HepG2 (cell line): ENCODE measurements around the gene UNC119B. TPM values are rescaled to one million over a fixed set of nuclear protein-coding genes. Genes with fewer than 3 reads are reported as not detected.
A peak's percentile ranks its signal among the peaks of the same experiment; 100 is the strongest.

Experiments used
- ATAC-seq: fragments of 200-7000 bp; cut with Tn5 transposase; 3 replicates; pipeline ENCODE4 v1.9.1; 2020; ENCODE audit warnings: mild to moderate bottlenecking, moderate library complexity
- Bru-seq: library from RNA; stranded (reverse); fragments of 400-500 nt; gene quantifications from one replicate; lab custom pipeline; 2021; lab: Mats Ljungman, UMichigan
- BruChase-seq, 2 experiments: library from RNA; stranded (reverse); fragments of 400-500 nt; gene quantifications; one replicate each; lab custom pipeline; 2021; lab: Mats Ljungman, UMichigan
- BruUV-seq: library from RNA; stranded (reverse); fragments of 400-500 nt; replicated peaks from 2 replicates; lab custom pipeline; 2021; lab: Mats Ljungman, UMichigan
- CTCF ChIA-PET: fragments of 300-600 bp; formaldehyde crosslinking; extraction: SDS; loops from one replicate; lab custom pipeline; 2021; ENCODE audit warnings: low total read pairs, inconsistent platforms, low intra/inter-chr PET ratio; lab: Yijun Ruan, JAX
- POLR2A ChIA-PET: fragments of 350-600 bp; sonication (Branson Sonifier 250); formaldehyde crosslinking; loops from one replicate; lab custom pipeline; 2020; ENCODE audit warnings: antibody characterized with exemption, inconsistent platforms; lab: Yijun Ruan, JAX
- DNase-seq: peaks from one replicate; pipeline ENCODE4 v3.0.0-alpha.2; 2015; ENCODE audit warnings: low spot score
- FAIRE-seq: peaks from 3 replicates; lab custom pipeline; 2011; peaks lifted over from hg19 to GRCh38; lab: Jason Lieb, UNC
- H2AFZ ChIP-seq: one replicate; pipeline ENCODE4 v1.6.1; 2011; ENCODE audit warnings: low read length, inconsistent platforms
- H3K27ac ChIP-seq: fragments of 300-600 bp; 3 replicates; pipeline ENCODE4 v1.8.0; 2011; ENCODE audit warnings: mixed run types, mild to moderate bottlenecking, mixed read lengths, low read length, inconsistent platforms; ENCODE audit not compliant: insufficient read depth; ENCODE audit errors: extremely low read length
- H3K27me3 ChIP-seq, 2 experiments: fragments of 200-600 bp in 1 of 2; 2 replicates in 1 of 2; 3 replicates in 1 of 2; pipeline versions ENCODE4 v1.6.0 to v1.8.0; 2011; ENCODE audit warnings: low read length in 2 of 2, mild to moderate bottlenecking in 2 of 2, moderate library complexity in 2 of 2, inconsistent platforms in 1 of 2; ENCODE audit not compliant: insufficient read depth in 2 of 2, control insufficient read depth in 1 of 2
- H3K36me3 ChIP-seq, 2 experiments: fragments of 200-600 bp in 1 of 2; replicated peaks in 1 of 2; 2 replicates in 1 of 2; 3 replicates in 1 of 2; pipeline versions ENCODE4 v1.5.1 to v1.8.0; 2011; ENCODE audit warnings: low read length in 2 of 2, inconsistent platforms in 1 of 2; ENCODE audit not compliant: insufficient read depth in 2 of 2, control insufficient read depth in 1 of 2
- H3K4me1 ChIP-seq: 2 replicates; pipeline ENCODE4 v1.5.1; 2012; ENCODE audit warnings: low read length, inconsistent platforms; ENCODE audit not compliant: insufficient read depth
- H3K4me2 ChIP-seq: 2 replicates; pipeline ENCODE4 v1.6.0; 2011; ENCODE audit warnings: low read depth, low read length, inconsistent platforms
- H3K4me3 ChIP-seq, 3 experiments: fragments of 200-600 bp in 1 of 3; sonication (generic), shearing (Covaris generic) in 1 of 3; replicated peaks in 1 of 3; 2 replicates each; pipeline ENCODE4 v1.5.1; 2011 to 2016; ENCODE audit warnings: low read length in 3 of 3, inconsistent platforms in 2 of 3, low read depth in 2 of 3, mild to moderate bottlenecking in 2 of 3, control low read depth in 1 of 3, mixed read lengths in 1 of 3; ENCODE audit not compliant: insufficient read depth in 1 of 3
- H3K79me2 ChIP-seq: one replicate; pipeline ENCODE4 v1.6.1; 2011; ENCODE audit warnings: low read length, inconsistent platforms; ENCODE audit not compliant: insufficient read depth
- H3K9ac ChIP-seq: 2 replicates; pipeline ENCODE4 v1.6.0; 2011; ENCODE audit warnings: mild to moderate bottlenecking, low read depth, low read length, inconsistent platforms; ENCODE audit not compliant: insufficient read depth
- H3K9me3 ChIP-seq: 2 replicates; pipeline ENCODE4 v1.5.1; 2012; ENCODE audit warnings: mild to moderate bottlenecking, low read length
- H4K20me1 ChIP-seq: 2 replicates; pipeline ENCODE4 v1.6.0; 2011; ENCODE audit warnings: inconsistent platforms, mild to moderate bottlenecking, low read length, moderate library complexity; ENCODE audit not compliant: insufficient read depth
- CHD4 ChIP-seq: fragments of 200-600 bp; sonication (generic); IDR thresholded peaks from 2 replicates; pipeline ENCODE4 v1.7.0; 2017; ENCODE audit warnings: mild to moderate bottlenecking, low read length, borderline replicate concordance
- ZBTB2 ChIP-seq: sonication (generic); formaldehyde crosslinking; IDR thresholded peaks from 2 replicates; pipeline ENCODE4 v1.8.0; 2022; ENCODE audit warnings: low read depth, missing genetic modification reagents
- ZFP36L1 ChIP-seq: sonication (generic); formaldehyde crosslinking; IDR thresholded peaks from 2 replicates; pipeline ENCODE4 v1.8.0; 2022; ENCODE audit warnings: mild to moderate bottlenecking, missing genetic modification reagents, moderate library complexity
- ZHX2 ChIP-seq, 2 experiments: sonication (generic) in 1 of 2; formaldehyde crosslinking in 1 of 2; IDR thresholded peaks; 2 replicates each; pipeline versions ENCODE4 v1.6.1 to v1.9.0; 2014 to 2022; ENCODE audit warnings: antibody characterized with exemption in 1 of 2, borderline replicate concordance in 1 of 2, inconsistent platforms in 1 of 2, low read depth in 1 of 2, missing genetic modification reagents in 1 of 2
- ZNF20 ChIP-seq: sonication (generic); formaldehyde crosslinking; IDR thresholded peaks from 2 replicates; pipeline ENCODE4 v1.4.0; 2020; ENCODE audit warnings: mild to moderate bottlenecking, moderate library complexity, missing genetic modification reagents
- WGBS: methylation state at CpG from one replicate; pipeline ENCODE4 v1.1.6; 2017; ENCODE audit warnings: low lambda C conversion rate; 5-methylcytosine and 5-hydroxymethylcytosine counted together
- in situ Hi-C: cut with HindIII; loops from 2 replicates; pipeline ENCODE4 v1.10.0; 2017; ENCODE audit warnings: low pct_unique_long_range_greater_than_20kb; ENCODE audit not compliant: extremely low pct_ligation_motif_present
- intact Hi-C: fragments of 100-400 bp; cut with micrococcal nuclease; formaldehyde crosslinking; loops from one replicate; pipeline ENCODE4 v1.10.0; 2022; ENCODE audit not compliant: unreplicated experiment
- long read RNA-seq, 2 experiments: library from RNA in 1 of 2; library from polyadenylated mRNA in 1 of 2; stranded (forward) in 1 of 2; unstranded in 1 of 2; transcript quantifications; one replicate each; pipeline ENCODE4 v2.0.0, GENCODE V29; 2019 to 2022
- polyA minus RNA-seq, 3 experiments: library from RNA; depleted of rRNA, polyadenylated mRNA; stranded (reverse); fragments of >200 nt; gene quantifications; 2 replicates each; pipeline ENCODE4 v1.2.3, GENCODE V29; 2011; ENCODE audit warnings: low replicate concordance in 1 of 3
- polyA plus RNA-seq, 8 experiments: library from polyadenylated mRNA; depleted of rRNA in 3 of 8; stranded (reverse) in 7 of 8; unstranded in 1 of 8; fragments of >200 nt; fragmentation: Illumina TruSeq in 4 of 8; extraction: Trizol in 4 of 8; gene quantifications; 2 replicates each; pipeline versions ENCODE4 v1.2.1 to v1.2.3, GENCODE V29; 2011 to 2016; ENCODE audit warnings: low read depth in 4 of 8, missing spikeins in 1 of 8, mixed read lengths in 1 of 8; ENCODE audit not compliant: insufficient read depth in 1 of 8
- total RNA-seq, 5 experiments: library from RNA; depleted of rRNA; stranded (reverse); fragments of >200 nt; fragmentation: Illumina TruSeq; extraction: Trizol; gene quantifications; 2 replicates each; pipeline ENCODE4 v1.2.3, GENCODE V29; 2016; ENCODE audit warnings: low read depth in 1 of 5

Gene UNC119B
- total RNA-seq (2016; rRNA removed; fragmentation: Illumina TruSeq; extraction: Trizol) (19.6 and 30.7 TPM in 2 replicates), polyA plus RNA-seq (2011; rRNA removed) (18.6 and 19.7 TPM in 2 replicates), polyA minus RNA-seq (2011; rRNA and poly(A)+ RNA removed; ENCODE audit: low replicate concordance) (27.6 and 29.3 TPM in 2 replicates), Bru-seq, nascent RNA (percentile 77 among the genes with signal in this experiment), BruChase-seq, experiment 1, labeled RNA remaining after a 6-hour chase (percentile 91 among the genes with signal in this experiment), BruChase-seq, experiment 2, labeled RNA remaining after a 2-hour chase (percentile 86 among the genes with signal in this experiment)
- total RNA-seq (2016; cell fraction: cytosol; rRNA removed; fragmentation: Illumina TruSeq; extraction: Trizol; ENCODE audit: low read depth): 4.9 and 5.2 TPM in 2 replicates
- total RNA-seq (2016; cell fraction: insoluble cytoplasmic fraction; rRNA removed; fragmentation: Illumina TruSeq; extraction: Trizol): 20.3 and 28.2 TPM in 2 replicates
- total RNA-seq (2016; cell fraction: membrane; rRNA removed; fragmentation: Illumina TruSeq; extraction: Trizol): 13.5 and 13.6 TPM in 2 replicates
- total RNA-seq (2016; cell fraction: nucleus; rRNA removed; fragmentation: Illumina TruSeq; extraction: Trizol): 15.8 and 19.8 TPM in 2 replicates
- polyA plus RNA-seq (2011; cell fraction: cytosol; rRNA removed): 14.9 and 17.8 TPM in 2 replicates
- 19.3 and 19.7 TPM in 2 replicates for polyA plus RNA-seq (2011; cell fraction: nucleus; rRNA removed)
- 16.7 and 17.6 TPM in 2 replicates for polyA plus RNA-seq (2012)
- 3.8 and 4.1 TPM in 2 replicates for polyA plus RNA-seq (2016; cell fraction: cytosol; fragmentation: Illumina TruSeq; extraction: Trizol; ENCODE audit: low read depth)
- polyA plus RNA-seq (2016; cell fraction: insoluble cytoplasmic fraction; fragmentation: Illumina TruSeq; extraction: Trizol; ENCODE audit: low read depth): 27.6 and 27.9 TPM in 2 replicates
- 9.0 TPM in 2 replicates for polyA plus RNA-seq (2016; cell fraction: membrane; fragmentation: Illumina TruSeq; extraction: Trizol; ENCODE audit: low read depth)
- polyA plus RNA-seq (2016; cell fraction: nucleus; fragmentation: Illumina TruSeq; extraction: Trizol; ENCODE audit: insufficient read depth, low read depth): 25.6 and 26.1 TPM in 2 replicates
- polyA minus RNA-seq (2011; cell fraction: cytosol; rRNA and poly(A)+ RNA removed): 14.1 and 15.8 TPM in 2 replicates
- polyA minus RNA-seq (2011; cell fraction: nucleus; rRNA and poly(A)+ RNA removed): 11.6 and 11.8 TPM in 2 replicates
- long read RNA-seq, experiment 1, full-length matches to known transcripts: 7 of 8 reads
- long read RNA-seq, experiment 1, partial matches to known transcripts: 1 of 8 reads
- long read RNA-seq, experiment 1, other reads (novel, unspliced or antisense): 0 of 8 reads
- long read RNA-seq, experiment 2, full-length matches to known transcripts: 10 of 15 reads
- long read RNA-seq, experiment 2, partial matches to known transcripts: 3 of 15 reads
- long read RNA-seq, experiment 2, other reads (novel, unspliced or antisense): 2 of 15 reads

GRCh38 chr12:120710031-120710804, at the start of gene UNC119B:
UNC119B (plus strand) TSS chr12:120710458; CDS start chr12:120710475, 17 bp downstream.
- Histone ChIP-seq H4K20me1 (no peaks in the 10 kb centered on the region; the same call in 1 of the 2 replicates), H3K36me3 (peaks cover 2 to 14% of the 10 kb centered on the region in 2 experiments; a peak in 3 of 5 replicates), H3K27ac (peak within 1 kb of the TSS; percentile 59), H3K79me2 (peaks cover 14% of the 10 kb centered on the region), H3K4me3 (peak within 1 kb of the TSS; percentile 84 to 85 (median 84)), H2AFZ (no peak within 1 kb of the TSS), H3K4me1 (peaks cover 34% of the 10 kb centered on the region), H3K9me3 (no peaks in the 10 kb centered on the region), H3K4me2 (peak within 1 kb of the TSS; percentile 73), H3K9ac (peak within 1 kb of the TSS; percentile 88), H3K27me3 (no peaks in the 10 kb centered on the region)
- 0% methylated on average over 3 of the region's 76 CpGs for WGBS
- ChIA-PET CTCF (no interaction called here), POLR2A (interaction anchor here (0.6 to 1.5 kb wide), 7 partner anchors 17 to 269 kb away, joined by 3 to 8 read pairs (median 4); partner anchors contain the start of genes MLEC and POP5)
- FAIRE-seq (no peak), ATAC-seq (peak; percentile 85), DNase-seq (no peak)
- in situ Hi-C loops: loop anchor here (5.0 kb wide), 2 partner anchors 63 to 128 kb away; partner anchors contain the start of gene POP5
- intact Hi-C loops: loop anchor here (2.0 kb wide), 1 partner anchor 127 kb away; no protein-coding TSS in a partner anchor
- BruUV-seq: no TSS peak
- no peak for TF ChIP-seq CHD4
- 0 out of 2 replicates have a peak, but pooled peaks have one; percentile 28 for TF ChIP-seq ZBTB2 (CRISPR knock-in tag)
- no peak for TF ChIP-seq ZNF20
- 0 out of 2 replicates have a peak, but pooled peaks have one; percentile 25 for TF ChIP-seq ZFP36L1
- TF ChIP-seq ZHX2 (IDR thresholded peaks at IDR 0.05; ENCODE audit: low read depth): peak; percentile 42; the same call in 1 of the 2 replicates
- no peak for TF ChIP-seq ZHX2 (CRISPR knock-in tag; IDR thresholded peaks at IDR 0.05; ENCODE audit: borderline replicate concordance)
